Measurements from ENCODE around the gene ARFRP1. TPM values are rescaled to one million over a fixed set of nuclear protein-coding genes. Genes with fewer than 3 reads are reported as not detected.

The ARFRP1 gene, protein sequence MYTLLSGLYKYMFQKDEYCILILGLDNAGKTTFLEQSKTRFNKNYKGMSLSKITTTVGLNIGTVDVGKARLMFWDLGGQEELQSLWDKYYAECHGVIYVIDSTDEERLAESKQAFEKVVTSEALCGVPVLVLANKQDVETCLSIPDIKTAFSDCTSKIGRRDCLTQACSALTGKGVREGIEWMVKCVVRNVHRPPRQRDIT
- 16.3 TPM for total RNA-seq

DNA sequence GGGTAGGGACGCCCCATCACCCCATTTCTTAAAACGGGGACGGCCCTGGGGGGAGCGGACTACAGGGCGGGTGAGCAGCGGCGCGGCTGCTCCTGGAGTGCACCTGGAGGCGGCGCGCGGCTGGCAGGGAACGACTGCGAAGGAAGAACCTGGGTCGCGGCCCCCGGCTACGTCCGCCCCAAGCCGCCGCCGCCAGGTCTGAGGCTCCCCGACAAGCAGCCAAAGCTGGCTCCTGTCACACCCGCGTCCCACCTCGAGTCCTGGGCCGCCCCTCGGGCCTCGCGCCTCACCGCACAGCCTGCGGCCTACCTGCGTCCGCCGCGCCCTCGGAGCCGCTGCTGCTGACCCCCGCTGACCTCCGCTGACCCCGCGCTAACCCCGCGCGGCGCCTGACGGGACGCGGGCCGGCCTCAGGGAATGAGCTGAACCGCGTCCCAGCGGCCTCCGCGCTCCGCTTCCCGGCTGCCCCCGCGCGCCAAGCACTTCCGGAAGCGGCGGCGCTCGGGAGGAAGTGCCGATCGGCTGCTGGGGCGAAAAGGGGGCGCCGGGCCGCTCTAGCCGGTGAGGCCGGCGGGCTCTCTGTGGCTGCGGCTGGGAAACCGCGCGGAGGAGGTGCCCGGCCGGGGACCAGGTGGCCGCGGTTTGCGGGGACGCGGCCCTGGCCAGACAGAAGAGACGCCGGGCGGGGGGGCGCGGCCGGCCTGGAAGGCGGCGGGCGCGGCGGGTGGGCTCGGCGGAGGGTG, at the start of gene ARFRP1, which contains the start of gene ZGPAT:
TSS of gene ARFRP1 (minus strand) at position 419 of the 743 bp plus-strand sequence. CDS start 885 bp downstream, outside the sequence.
TSS of gene ZGPAT (plus strand) at position 482 of the 743 bp plus-strand sequence. CDS start 542 bp downstream, outside the sequence.
- peak; percentile 47 for DNase-seq

- no peak for DNase-seq
Measured at GRCh38 chr20:63756648-63756991, 48.8 kb upstream of the ARFRP1 start.

GRCh38 chr20:63755933-63756647, 48.3 kb upstream of the ARFRP1 start:
- no peak for DNase-seq

GRCh38 chr20:63754008-63754407, 46.2 kb upstream of the ARFRP1 start:
- no peak for DNase-seq

DNA sequence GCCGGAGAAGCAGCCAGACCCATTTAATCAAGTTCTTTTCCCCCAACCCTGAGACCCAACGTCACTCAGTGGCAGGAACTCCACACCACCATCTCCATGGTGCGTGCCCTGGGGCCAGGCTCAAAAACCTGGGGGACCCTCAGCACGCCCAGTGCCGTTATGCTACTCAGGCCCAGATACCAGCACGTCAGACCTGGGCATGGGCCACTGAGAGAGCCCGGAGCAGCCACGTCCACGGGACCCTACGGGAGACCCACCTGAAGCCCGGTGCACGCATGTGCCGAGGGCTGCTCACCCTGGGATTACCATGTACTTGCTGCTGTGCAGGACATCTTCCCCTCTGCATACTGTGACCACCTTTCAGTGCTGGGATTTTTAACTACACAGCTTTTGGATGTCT, 45.6 kb upstream of the ARFRP1 start:
- no peak for DNase-seq

DNA sequence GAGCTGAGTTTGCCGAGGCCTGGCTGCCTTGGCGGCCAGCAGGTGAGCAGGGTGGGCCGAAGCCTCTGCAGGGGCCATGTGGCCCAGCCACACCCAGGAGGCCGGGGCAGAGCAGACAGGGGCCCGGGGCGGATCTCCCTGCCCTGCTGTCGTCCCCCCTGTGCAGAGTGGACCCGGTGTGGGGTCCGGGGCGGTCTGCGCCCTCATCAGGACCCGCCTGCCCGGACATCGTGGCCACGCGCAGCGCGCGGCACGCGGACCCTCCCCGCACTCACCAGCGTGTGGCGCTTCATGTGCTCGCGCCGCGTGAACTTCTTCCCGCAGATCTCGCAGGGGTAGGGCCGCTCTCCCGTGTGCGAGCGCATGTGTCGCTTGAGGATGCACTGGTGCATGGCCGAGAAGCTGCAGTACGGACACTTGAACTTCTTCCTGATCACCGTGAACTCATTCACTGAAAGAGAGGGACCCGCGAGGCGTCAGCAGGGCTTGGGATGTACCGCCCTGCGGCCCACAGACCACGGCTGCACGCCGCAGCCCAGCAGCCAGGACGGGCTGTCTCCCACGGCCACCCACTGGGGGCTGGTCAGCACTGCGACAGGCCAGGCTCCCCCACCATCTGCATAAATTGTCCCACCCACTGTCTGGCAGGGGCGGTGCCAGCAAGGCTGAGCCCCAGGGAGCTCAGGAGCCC, 44.8 kb upstream of the ARFRP1 start:
- DNase-seq, result no peak

GRCh38 chr20:63751471-63752271, 43.9 kb upstream of the ARFRP1 start:
- no peak for DNase-seq

DNA sequence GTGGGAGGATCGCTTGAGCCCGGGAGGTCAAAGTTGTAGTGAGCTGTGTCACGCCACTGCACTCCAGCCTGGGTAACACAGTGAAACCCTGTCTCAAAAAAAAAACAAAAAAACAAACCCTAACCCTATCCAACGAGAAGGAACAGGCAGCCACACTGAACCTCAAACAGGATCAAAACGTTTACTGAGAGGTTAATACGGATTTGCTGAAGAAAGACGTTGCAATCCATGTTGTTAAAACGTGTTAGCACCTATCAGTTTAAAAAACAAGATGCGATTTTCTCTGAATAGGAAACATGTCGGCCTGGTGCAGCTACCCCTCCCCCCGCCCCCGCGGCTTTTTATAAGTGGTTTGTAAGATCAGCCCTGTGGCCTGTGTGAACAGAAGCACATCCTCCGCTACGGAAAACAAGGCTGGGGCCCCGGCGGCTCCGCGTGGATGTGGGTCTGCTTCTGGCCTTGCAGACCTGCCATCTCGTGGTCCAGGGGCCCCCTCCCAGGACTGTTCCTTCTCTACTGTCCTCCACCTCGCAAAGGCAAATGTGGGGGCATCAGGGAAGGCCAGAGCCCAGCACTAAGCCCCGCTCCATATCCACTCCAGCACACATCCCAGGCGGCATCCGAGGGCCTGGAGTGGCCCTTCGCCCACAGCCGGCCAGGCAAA, 43.2 kb upstream of the ARFRP1 start:
- no peak for DNase-seq

- no peak for DNase-seq
Measured at GRCh38 chr20:63749597-63750508, 42.1 kb upstream of the ARFRP1 start.

DNA sequence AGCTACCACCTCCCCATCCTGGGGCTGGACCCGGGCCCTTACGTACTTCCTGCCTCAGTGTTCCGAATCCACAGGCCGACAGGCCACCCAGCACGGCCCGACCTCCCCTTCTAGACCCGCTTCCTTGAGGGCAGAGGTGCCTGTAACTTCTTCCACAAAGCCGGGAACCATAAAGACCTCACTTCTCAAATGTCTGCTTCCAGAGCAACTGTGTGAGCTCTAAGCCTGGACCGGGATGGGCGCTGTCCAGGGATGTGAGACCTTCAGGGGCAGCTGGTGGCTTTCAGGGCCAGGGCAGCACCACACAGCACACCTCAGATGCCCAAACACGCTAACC, 41.1 kb upstream of the ARFRP1 start:
- no peak for DNase-seq

- no peak for DNase-seq
Measured at GRCh38 chr20:63748070-63748933, 40.5 kb upstream of the ARFRP1 start.

- DNase-seq, result no peak
Measured at GRCh38 chr20:63747622-63748069, 39.9 kb upstream of the ARFRP1 start.

- DNase-seq, result no peak
Measured at GRCh38 chr20:63746751-63747315, 39.1 kb upstream of the ARFRP1 start.

- no peak for DNase-seq
Measured at GRCh38 chr20:63745961-63746731, 38.4 kb upstream of the ARFRP1 start.

DNA sequence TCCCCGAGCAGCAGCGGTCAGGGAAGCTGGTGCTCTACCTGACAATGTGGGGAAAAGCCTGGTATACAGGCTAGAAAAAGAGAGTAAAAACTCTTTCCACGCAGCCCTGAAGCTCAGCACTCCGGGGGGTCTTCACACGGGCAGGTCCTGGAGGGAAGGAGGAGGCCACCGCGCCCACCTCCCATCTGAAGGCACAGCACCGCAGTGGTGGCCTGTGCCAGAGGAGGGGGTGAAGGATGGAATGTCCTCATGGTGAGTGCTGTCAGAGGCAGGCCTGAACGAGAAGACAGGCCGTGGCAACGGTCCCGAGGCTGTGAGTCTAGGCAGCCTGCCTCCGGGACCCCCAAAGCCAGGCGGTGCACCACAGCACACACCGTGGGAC, 37.6 kb upstream of the ARFRP1 start:
- no peak for DNase-seq

DNA sequence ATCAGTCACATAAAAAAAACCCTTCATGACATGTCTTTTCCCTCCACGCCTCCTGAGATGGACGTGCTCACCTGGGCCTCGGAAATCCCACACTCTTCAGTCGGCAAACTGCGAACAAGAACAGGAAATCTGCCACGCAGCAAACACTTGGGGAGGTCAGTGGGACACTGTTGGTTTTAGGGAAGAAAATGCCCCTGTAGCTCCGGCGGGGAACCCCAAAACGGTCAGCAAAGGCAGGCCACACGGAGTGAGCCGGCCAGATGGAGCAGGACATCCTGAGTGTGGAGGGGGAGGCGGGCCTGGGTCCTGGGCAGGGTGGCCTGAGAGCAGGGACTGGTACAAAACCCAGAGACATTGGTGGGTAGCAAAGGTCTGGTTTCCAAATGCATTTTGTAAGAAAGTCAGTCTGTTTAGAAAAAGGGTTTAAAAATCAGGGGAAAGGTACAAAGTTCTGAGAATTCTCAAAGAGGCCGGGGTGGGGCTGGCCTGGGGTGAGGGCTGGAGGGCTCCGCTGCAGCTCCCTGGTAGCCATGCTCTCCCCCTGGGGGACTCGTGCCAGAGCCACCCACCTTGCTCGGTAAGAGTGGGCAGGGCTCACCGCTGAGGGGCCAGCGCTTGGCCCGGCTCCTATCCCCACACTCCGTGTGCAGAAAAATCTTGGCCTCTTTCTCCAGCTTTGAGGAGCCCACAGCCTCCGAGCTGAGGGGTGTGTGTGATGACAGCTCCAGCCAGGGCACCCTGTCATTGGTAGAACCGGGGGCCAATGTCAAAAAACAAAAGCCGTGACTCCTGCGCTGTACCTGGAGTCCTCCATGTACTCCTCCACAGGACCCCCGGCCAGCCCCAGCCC, 37.0 kb upstream of the ARFRP1 start:
- DNase-seq, result no peak

- no peak for DNase-seq
Measured at GRCh38 chr20:63744158-63744557, 36.4 kb upstream of the ARFRP1 start.

All from skin of body (tissue), 2 donors.